Kasumi-1 (cell line): ENCODE results near the gene ALPL.

Experiments
- DNase-seq, 2 experiments: peaks; one replicate each; lab custom pipeline; 2025; lab: John Stamatoyannopoulos, UW

Gene ALPL

GRCh38 chr1:21598904-21599303 lies 89.7 kb downstream of the ALPL start:
- no peak for DNase-seq

GRCh38 chr1:21599402-21599801 lies 90.2 kb downstream of the ALPL start:
- DNase-seq: no peak

GRCh38 chr1:21601278-21602048 lies 92.2 kb downstream of the ALPL start:
- DNase-seq: no peak

GRCh38 chr1:21603177-21604138 lies 94.2 kb downstream of the ALPL start:
- no peak for DNase-seq

GRCh38 chr1:21604208-21604957 lies 95.2 kb downstream of the ALPL start:
- DNase-seq: no peak

- no peak for DNase-seq
Observed at GRCh38 chr1:21605012-21605715, 95.9 kb downstream of the ALPL start.

GRCh38 chr1:21605964-21606705 lies 96.9 kb downstream of the ALPL start:
- DNase-seq: no peak

- no peak for DNase-seq
Observed at GRCh38 chr1:21607549-21608529, 98.6 kb downstream of the ALPL start.

- no peak for DNase-seq
Observed at GRCh38 chr1:21608798-21609197, 99.6 kb downstream of the ALPL start.

- DNase-seq: no peak
Observed at GRCh38 chr1:21610027-21610426, 100.8 kb downstream of the ALPL start.

GRCh38 chr1:21610989-21611785 lies 102.0 kb downstream of the ALPL start:
- no peak for DNase-seq

- DNase-seq: no peak
Observed at GRCh38 chr1:21612057-21612456, 102.8 kb downstream of the ALPL start.

GRCh38 chr1:21613072-21613867 lies 104.0 kb downstream of the ALPL start:
- no peak for DNase-seq

GRCh38 chr1:21614419-21615115 lies 105.3 kb downstream of the ALPL start:
- DNase-seq: no peak

- no peak for DNase-seq
Observed at GRCh38 chr1:21616372-21616771, 107.1 kb downstream of the ALPL start.

GRCh38 chr1:21617126-21617738 lies 108.0 kb downstream of the ALPL start:
- no peak for DNase-seq

- no peak for DNase-seq
Observed at GRCh38 chr1:21618059-21618458, 108.8 kb downstream of the ALPL start.
